ENCODE measurements around the gene C19orf53.
"Not testable (repeated sequence)": the region's sequence is repeated elsewhere in the genome, so short reads cannot be mapped to it uniquely, and the experiment has no call there.

Gene C19orf53

DNA sequence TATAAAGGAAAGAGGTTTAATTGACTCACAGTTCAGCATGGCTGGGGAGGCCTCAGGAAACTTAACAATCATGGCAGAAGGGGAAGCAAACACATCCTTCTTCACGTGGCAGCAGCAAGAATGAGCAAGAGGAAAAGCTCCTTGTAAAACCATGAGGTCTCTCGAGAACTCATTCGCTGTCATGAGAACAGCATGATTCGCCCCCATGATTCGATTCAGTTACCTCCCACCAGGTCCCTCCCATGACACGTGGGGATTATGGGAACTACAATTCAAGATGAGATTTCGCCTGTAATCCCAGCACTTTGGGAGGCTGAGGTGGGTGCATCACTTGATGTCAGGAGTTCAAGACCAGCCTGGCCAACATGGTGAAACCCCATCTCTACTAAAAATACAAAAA lies 20.6 kb upstream of the C19orf53 start:
- not testable (repeated sequence) for H3K9me3 Mint-ChIP-seq; H3K4me3 Mint-ChIP-seq; H3K27me3 Mint-ChIP-seq (ENCODE audit: low read depth); H3K27ac Mint-ChIP-seq
- H3K36me3 Mint-ChIP-seq (ENCODE audit: low read depth), result peaks cover 26% of the 10 kb centered on the region
- H3K4me1 Mint-ChIP-seq (ENCODE audit: low read depth), result peaks cover 10% of the 10 kb centered on the region

DNA sequence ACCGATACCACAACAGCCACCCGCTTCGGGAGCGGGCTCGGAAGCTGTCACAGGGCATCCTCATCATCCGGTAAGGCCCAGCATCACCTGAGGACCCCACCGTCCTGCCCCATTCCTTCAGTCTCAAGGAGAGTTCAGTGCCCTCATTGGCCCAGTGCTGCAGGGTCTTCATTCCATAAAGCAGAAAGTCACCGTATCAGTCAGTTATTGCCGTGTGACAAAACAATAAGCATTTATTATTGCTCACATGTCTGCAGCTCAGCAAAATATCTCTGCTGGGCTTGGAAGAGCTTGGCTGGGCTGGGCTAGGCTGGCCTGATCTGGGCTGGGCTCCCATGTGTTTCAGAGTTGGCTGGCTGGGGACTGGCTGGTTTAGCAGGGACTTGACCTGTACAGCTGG lies 18.0 kb upstream of the C19orf53 start:
- Mint-ChIP-seq H3K36me3 (ENCODE audit: low read depth) (peaks cover 27% of the 10 kb centered on the region), H3K27ac (no peak overlapping the region), H3K4me3 (no peak overlapping the region), H3K27me3 (ENCODE audit: low read depth) (no peaks in the 10 kb centered on the region), H3K9me3 (no peaks in the 10 kb centered on the region), H3K4me1 (ENCODE audit: low read depth) (peaks cover 1% of the 10 kb centered on the region)

DNA sequence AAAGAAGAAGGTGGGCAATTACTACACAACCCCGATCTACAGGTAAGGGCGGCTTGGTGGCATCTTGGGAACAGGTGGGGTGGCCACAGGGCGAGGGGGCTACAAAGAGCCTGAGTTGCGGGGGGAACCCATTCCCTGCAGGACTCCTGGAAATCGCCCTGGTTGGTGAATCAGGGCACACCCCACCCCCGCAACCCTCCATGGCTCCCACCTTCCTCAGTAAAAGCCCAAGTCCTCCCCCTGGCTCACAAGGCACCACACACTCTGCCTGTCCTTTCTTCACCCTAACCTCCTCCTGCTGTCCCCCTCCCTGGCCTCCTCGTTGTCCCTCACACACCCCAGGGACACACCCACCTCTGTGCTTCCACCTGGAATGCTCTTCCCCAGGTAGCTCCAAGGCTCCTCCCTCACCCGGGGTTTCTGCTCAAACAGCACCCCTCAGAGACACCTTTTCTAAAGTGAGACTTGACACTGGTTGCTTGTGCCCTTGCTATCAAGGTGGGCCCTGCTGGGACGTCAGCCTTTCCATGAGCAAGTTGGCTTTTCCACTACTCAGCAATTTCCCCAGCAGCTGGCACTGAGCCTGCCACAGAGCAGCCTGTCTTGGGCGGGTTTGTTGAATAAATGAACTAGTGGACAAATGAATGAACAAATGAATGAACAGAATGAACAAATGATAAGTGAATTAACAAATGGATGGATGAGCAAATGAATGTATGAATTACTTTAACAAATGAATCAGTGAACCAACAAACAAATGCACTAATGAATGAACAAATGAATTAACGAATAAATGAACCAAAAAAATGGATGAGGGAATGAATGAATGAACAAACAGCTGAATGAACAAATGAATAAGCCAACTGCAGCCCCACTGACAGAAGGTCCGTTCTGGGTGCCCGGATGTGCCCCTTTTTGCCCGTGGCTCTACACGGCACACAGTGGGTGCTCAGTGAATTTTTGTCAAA lies 16.2 kb upstream of the C19orf53 start:
- H3K9me3 Mint-ChIP-seq, result no peaks in the 10 kb centered on the region
- H3K4me1 Mint-ChIP-seq (ENCODE audit: low read depth), result peaks cover 1% of the 10 kb centered on the region
- H3K4me3 Mint-ChIP-seq, result no peak overlapping the region
- no peaks in the 10 kb centered on the region for H3K27me3 Mint-ChIP-seq (ENCODE audit: low read depth)
- H3K27ac Mint-ChIP-seq, result no peak overlapping the region
- H3K36me3 Mint-ChIP-seq (ENCODE audit: low read depth), result peaks cover 33% of the 10 kb centered on the region

DNA sequence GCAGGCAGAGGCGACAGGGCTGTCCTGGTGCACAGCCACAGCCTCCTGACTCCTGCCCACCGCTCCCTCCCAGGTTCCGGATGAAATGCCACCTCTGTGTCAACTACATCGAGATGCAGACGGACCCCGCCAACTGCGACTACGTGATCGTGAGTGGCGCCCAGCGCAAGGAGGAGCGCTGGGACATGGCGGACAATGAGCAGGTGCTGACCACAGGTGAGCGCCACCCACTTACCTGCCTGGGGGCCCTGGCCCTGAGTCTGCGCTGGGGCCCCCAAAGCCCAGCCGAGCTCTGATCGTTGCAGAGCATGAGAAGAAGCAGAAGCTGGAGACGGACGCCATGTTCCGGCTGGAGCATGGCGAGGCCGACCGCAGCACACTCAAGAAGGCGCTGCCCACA lies 15.5 kb upstream of the C19orf53 start:
- H3K4me1 Mint-ChIP-seq (ENCODE audit: low read depth), result peaks cover 4% of the 10 kb centered on the region
- no peaks in the 10 kb centered on the region for H3K9me3 Mint-ChIP-seq
- H3K27me3 Mint-ChIP-seq (ENCODE audit: low read depth), result no peaks in the 10 kb centered on the region
- H3K27ac Mint-ChIP-seq, result no peak overlapping the region
- peaks cover 31% of the 10 kb centered on the region for H3K36me3 Mint-ChIP-seq (ENCODE audit: low read depth)
- no peak overlapping the region for H3K4me3 Mint-ChIP-seq

DNA sequence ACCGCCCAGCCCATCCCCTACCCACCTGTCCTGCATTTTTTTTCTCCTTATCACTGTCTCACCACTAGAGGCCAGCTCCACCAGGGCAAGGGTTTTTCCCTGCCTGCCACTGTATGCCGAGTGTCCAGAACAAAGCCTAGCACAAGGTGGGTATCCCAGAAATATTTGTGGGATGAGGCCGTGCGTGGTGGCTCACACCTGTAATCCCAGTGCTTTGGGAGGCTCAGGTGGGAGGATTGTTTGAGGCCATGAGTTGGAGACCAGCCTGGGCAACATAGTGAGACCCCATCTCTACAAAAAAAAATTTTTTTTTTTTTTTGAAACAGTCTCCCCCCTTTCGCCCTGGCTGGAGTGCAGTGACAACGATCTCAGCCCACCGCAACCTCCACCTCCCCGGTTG lies 12.8 kb upstream of the C19orf53 start:
- no peak overlapping the region for H3K27ac Mint-ChIP-seq
- peaks cover 22% of the 10 kb centered on the region for H3K36me3 Mint-ChIP-seq (ENCODE audit: low read depth)
- peaks cover 15% of the 10 kb centered on the region for H3K4me1 Mint-ChIP-seq (ENCODE audit: low read depth)

DNA sequence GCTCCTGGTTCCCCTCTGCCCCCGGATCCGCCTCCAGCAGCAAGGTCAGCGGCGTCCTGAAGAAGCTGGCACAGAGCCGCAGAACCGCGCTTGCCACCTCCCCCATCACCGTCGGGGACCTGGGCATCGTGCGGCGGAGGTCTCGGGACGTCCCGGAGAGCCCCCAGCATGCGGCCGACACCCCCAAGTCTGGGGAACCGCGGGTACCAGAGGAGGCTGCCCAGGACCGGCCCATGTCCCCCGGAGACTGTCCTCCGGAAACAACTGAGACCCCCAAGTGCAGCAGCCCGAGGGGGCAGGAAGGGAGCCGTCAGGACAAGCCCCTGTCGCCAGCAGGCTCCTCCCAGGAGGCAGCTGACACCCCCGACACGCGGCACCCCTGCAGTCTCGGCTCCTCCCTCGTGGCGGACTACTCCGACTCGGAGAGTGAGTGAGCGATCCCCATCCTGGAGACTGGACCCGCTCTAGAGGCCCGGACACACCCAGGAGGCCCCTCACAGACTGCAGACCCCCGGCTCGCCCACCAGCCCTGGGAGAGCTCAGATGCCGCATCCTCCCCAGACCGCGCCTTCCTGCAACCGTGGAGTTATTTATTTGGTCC lies 11.5 kb upstream of the C19orf53 start:
- H3K4me3 Mint-ChIP-seq, result peak overlapping the region; percentile 54
- H3K36me3 Mint-ChIP-seq (ENCODE audit: low read depth), result peaks cover 17% of the 10 kb centered on the region
- H3K9me3 Mint-ChIP-seq, result no peaks in the 10 kb centered on the region
- no peak overlapping the region for H3K27ac Mint-ChIP-seq
- H3K4me1 Mint-ChIP-seq (ENCODE audit: low read depth), result peaks cover 17% of the 10 kb centered on the region
- H3K27me3 Mint-ChIP-seq (ENCODE audit: low read depth), result no peaks in the 10 kb centered on the region

More for the DNA sequence above, 12.8 kb upstream of the C19orf53 start:
- Mint-ChIP-seq H3K27me3 (ENCODE audit: low read depth) (no peaks in the 10 kb centered on the region), H3K4me3 (no peak overlapping the region), H3K9me3 (no peaks in the 10 kb centered on the region)

DNA sequence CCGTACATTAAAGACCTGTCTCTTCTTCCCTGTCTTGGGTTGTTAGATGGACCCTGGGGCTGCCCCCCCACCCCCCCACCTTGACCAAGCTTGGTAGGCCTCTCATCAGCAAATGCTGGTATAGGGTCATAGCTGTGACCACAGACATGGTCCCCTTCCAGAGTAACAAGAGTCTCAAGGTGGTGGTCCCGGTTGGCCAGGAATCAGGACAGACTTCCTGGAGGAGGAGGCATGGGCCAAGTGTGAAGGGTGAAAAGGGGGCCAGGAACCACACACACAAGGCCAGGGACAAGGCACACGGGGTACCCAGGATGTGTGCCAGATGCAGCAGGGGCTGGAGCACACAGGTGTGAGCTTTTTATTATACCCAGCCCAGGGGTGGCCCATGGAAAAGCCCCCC lies 11.0 kb upstream of the C19orf53 start:
- peak overlapping the region; percentile 72 for H3K4me3 Mint-ChIP-seq
- H3K36me3 Mint-ChIP-seq (ENCODE audit: low read depth), result peaks cover 14% of the 10 kb centered on the region
- H3K27me3 Mint-ChIP-seq (ENCODE audit: low read depth), result no peaks in the 10 kb centered on the region
- H3K9me3 Mint-ChIP-seq, result no peaks in the 10 kb centered on the region
- H3K4me1 Mint-ChIP-seq (ENCODE audit: low read depth), result peaks cover 16% of the 10 kb centered on the region
- H3K27ac Mint-ChIP-seq, result no peak overlapping the region

DNA sequence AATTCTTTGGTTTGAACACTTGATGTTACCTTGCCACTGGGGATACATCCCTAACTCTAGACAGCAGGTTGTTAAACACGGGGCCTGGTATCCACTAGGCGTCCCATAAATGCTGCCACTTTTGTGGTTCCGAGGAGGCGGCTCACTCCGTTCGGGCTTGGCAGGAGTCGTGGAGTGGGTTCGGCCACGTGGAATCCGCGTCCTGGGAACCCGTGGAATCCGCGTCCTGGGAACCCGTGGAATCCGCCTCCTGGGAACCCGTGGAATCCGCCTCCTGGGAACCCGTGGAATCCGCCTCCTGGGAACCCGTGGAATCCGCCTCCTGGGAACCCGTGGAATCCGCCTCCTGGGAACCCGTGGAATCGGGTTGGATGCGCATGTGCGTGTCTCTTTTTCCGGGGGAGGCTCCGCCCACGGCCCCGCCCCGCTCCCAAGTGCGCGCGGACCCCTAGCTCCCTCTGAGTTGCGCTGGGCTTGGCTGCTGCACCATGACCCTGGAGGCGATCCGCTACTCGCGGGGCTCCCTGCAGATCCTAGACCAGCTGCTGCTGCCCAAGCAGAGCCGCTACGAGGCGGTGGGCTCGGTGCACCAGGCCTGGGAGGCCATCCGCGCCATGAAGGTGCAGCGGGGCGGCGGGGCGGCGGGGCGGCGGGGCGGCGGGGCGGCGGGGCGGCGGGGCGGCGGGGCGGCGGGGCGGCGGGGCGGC lies 10.0 kb upstream of the C19orf53 start, which contains the start of gene MRI1:
TSS of gene MRI1 (plus strand) at position 422 of the 707 bp plus-strand sequence. CDS start at position 489, 67 bp downstream.
- Mint-ChIP-seq H3K27me3 (ENCODE audit: low read depth) (no peaks in the 10 kb centered on the region), H3K36me3 (ENCODE audit: low read depth) (peaks cover 9% of the 10 kb centered on the region), H3K4me1 (ENCODE audit: low read depth) (peaks cover 15% of the 10 kb centered on the region)

DNA sequence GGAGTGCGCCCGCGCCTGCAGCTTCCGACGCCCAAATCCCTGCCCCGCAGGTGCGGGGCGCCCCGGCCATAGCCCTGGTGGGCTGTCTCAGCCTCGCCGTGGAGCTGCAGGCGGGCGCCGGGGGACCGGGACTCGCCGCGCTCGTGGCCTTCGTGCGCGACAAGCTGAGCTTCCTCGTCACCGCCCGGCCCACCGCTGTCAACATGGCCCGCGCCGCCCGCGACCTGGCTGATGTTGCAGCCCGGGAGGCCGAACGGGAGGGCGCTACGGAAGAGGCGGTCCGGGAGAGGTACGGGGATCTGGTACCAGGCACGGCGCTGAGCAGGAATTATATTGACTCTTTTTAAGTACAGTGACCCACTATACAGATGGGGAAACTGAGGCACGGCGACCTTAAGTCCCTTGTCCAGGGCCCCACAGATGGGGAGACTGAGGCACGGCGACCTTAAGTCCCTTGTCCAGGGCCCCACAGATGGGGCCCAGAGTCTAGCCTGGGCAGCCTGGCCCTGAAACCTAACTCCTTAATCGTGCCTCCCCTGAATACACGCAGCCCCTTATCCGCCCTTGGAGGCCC lies 9.3 kb upstream of the C19orf53 start:
- Mint-ChIP-seq H3K4me1 (ENCODE audit: low read depth) (peaks cover 15% of the 10 kb centered on the region), H3K27ac (peak overlapping the region; percentile 61), H3K9me3 (no peaks in the 10 kb centered on the region), H3K36me3 (ENCODE audit: low read depth) (peaks cover 9% of the 10 kb centered on the region), H3K4me3 (peak overlapping the region; percentile 87), H3K27me3 (ENCODE audit: low read depth) (no peaks in the 10 kb centered on the region)

More for the DNA sequence above, 10.0 kb upstream of the C19orf53 start, which contains the start of gene MRI1:
- peak within 1 kb of the TSS; percentile 87 for H3K4me3 Mint-ChIP-seq
- H3K9me3 Mint-ChIP-seq, result no peaks in the 10 kb centered on the region
- peak within 1 kb of the TSS; percentile 84 for H3K27ac Mint-ChIP-seq

DNA sequence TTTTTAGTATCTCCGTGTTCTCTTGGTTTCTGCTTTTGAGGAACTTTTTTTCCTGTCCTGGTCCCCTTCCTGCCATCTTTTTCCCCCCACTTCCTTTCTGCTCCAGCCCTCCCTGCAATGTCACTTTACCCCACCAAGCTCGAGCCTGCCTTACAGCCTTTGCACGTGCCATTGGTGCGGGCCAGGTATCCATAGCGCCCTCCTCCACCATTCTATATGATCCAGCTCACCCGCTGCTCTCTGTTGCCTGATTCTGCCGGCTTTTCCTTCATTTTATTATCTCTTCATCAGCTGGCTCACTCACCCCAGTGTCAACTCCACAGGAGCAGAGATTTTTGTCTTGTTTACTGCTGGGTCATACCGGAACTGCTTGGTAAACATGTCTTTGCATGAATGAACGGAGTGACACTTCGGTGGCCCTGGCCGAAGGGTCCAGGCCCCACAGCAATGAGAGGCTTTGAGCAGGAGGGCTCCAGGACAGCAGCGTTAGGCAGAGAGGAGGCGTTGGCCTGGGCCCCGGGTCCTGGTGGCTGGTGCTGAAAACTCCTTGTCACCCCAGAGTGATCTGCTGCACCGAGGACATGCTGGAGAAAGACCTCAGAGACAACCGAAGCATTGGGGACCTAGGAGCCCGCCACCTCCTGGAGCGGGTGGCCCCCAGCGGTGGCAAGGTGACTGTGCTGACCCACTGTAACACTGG lies 8.7 kb upstream of the C19orf53 start:
- peak overlapping the region; percentile 87 for H3K4me3 Mint-ChIP-seq
- peak overlapping the region; percentile 61 for H3K27ac Mint-ChIP-seq
- no peaks in the 10 kb centered on the region for H3K27me3 Mint-ChIP-seq (ENCODE audit: low read depth)
- H3K4me1 Mint-ChIP-seq (ENCODE audit: low read depth), result peaks cover 15% of the 10 kb centered on the region
- H3K36me3 Mint-ChIP-seq (ENCODE audit: low read depth), result peaks cover 9% of the 10 kb centered on the region
- no peaks in the 10 kb centered on the region for H3K9me3 Mint-ChIP-seq

DNA sequence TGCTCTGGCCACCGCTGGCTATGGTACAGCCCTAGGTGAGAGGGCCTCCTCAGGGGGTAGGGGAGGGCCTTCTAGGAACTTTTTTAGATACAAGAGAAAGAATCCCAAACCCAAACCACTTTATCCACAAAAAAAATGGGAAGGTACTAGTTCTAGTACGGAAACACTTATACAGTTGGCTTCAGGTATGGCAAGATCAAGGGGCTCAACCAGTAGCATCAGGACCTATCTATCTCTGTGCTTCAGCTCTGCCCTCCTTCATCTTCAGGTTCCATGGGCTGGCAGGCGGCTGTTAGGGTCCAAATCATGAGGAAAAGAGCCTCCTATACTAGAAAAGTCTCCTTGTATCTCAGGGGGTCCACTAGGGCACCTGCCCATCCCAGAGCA lies 8.2 kb upstream of the C19orf53 start:
- H3K9me3 Mint-ChIP-seq, result no peaks in the 10 kb centered on the region
- peak overlapping the region; percentile 1 for H3K27ac Mint-ChIP-seq
- no peaks in the 10 kb centered on the region for H3K27me3 Mint-ChIP-seq (ENCODE audit: low read depth)
- H3K4me1 Mint-ChIP-seq (ENCODE audit: low read depth), result peaks cover 15% of the 10 kb centered on the region
- no peak overlapping the region for H3K4me3 Mint-ChIP-seq
- peaks cover 9% of the 10 kb centered on the region for H3K36me3 Mint-ChIP-seq (ENCODE audit: low read depth)

DNA sequence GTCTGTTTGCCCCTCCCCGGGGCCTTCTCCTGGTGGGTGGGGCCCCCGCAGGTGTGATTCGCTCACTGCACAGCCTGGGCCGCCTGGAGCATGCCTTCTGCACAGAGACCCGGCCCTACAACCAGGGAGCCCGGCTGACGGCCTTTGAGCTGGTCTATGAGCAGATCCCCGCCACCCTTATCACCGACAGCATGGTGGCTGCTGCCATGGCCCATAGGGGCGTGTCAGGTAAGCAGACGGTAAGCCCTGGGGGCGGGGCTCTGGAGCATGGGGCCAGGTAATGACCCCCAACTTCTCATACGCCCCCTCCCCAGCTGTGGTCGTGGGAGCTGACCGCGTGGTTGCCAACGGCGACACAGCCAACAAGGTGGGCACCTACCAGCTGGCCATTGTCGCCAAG lies 5.7 kb upstream of the C19orf53 start:
- H3K4me1 Mint-ChIP-seq (ENCODE audit: low read depth), result peaks cover 13% of the 10 kb centered on the region
- no peaks in the 10 kb centered on the region for H3K9me3 Mint-ChIP-seq
- H3K27ac Mint-ChIP-seq, result no peak overlapping the region
- H3K36me3 Mint-ChIP-seq (ENCODE audit: low read depth), result peaks cover 6% of the 10 kb centered on the region
- H3K27me3 Mint-ChIP-seq (ENCODE audit: low read depth), result no peaks in the 10 kb centered on the region
- H3K4me3 Mint-ChIP-seq, result no peak overlapping the region

DNA sequence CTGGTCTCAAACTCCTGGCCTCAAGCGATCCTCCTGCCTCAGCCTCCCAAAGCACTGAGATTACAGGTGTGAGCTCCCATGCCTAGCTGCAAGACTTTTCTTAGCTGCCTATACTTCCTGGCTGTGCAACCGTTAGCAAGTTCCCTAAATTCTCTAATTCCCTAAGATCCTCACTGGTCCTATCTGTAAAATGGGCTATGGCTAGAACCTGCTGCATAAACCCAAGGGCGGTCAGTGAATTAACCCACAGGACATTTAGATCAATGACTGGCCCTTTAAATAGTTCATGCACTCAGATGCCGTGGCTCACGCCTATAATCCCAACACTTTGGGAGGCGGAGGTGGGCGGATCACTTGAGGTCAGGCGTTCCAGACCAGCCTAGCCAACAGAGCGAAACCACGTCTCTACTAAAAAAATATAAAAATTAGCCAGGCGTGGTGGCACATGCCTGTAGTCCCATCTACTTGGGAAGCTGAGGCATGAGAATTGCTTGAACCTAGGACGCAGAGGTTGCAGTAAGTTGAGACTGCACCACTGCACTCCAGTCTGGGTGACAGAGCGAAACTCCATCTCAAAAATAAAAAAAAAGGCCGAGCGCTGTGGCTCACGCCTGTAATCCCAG lies 4.1 kb upstream of the C19orf53 start:
- no peaks in the 10 kb centered on the region for H3K27me3 Mint-ChIP-seq (ENCODE audit: low read depth)
- no peak overlapping the region for H3K27ac Mint-ChIP-seq
- no peak overlapping the region for H3K4me3 Mint-ChIP-seq
- peaks cover 16% of the 10 kb centered on the region for H3K4me1 Mint-ChIP-seq (ENCODE audit: low read depth)
- H3K9me3 Mint-ChIP-seq, result no peaks in the 10 kb centered on the region
- H3K36me3 Mint-ChIP-seq (ENCODE audit: low read depth), result peaks cover 7% of the 10 kb centered on the region

Data from T-helper 1 cell treated with Interleukin-12 subunit alpha and Interleukin-12 subunit beta and Interleukin-4 antibody, amounts not matched to agents 30 μg/mL and 1 μg/mL, for 36 hours (primary cell).